ENCODE data around the gene CLTC. TPM values are rescaled to one million over a fixed set of nuclear protein-coding genes. Genes with fewer than 3 reads are reported as not detected.

Gene CLTC
- total RNA-seq, 1 experiment from 2014 or later: 254 TPM

- H3K79me1 ChIP-seq (ENCODE audit: insufficient read depth, low read depth, low read length, poor library complexity, severe bottlenecking): no peaks in the 10 kb centered on the region
- peak; percentile 76 for TF ChIP-seq CTCF (conservative IDR thresholded peaks at IDR 0.05)
- no peak overlapping the region for H3K27ac Mint-ChIP-seq
- no peak overlapping the region for H4K8ac ChIP-seq (replicated peaks; ENCODE audit: insufficient read length, low read depth, low read length)
- H2AFZ ChIP-seq (ENCODE audit: low read length): no peak overlapping the region
- no peaks in the 10 kb centered on the region for H3K4me1 ChIP-seq (ENCODE audit: insufficient read depth, low read length)
- H4K5ac ChIP-seq (ENCODE audit: insufficient read length, low read depth, low read length): no peak overlapping the region
- no peak overlapping the region for H3K18ac ChIP-seq (ENCODE audit: insufficient read length, low read depth, low read length)
- H3K4me3 Mint-ChIP-seq: no peak overlapping the region
- H3K23ac ChIP-seq (ENCODE audit: insufficient read length, low read depth, low read length): no peak overlapping the region
- peak; percentile 59 for DNase-seq
- no peak overlapping the region for H3K56ac ChIP-seq (ENCODE audit: insufficient read length, low read depth, low read length)
- H3K4me1 Mint-ChIP-seq: no peaks in the 10 kb centered on the region
- H4K91ac ChIP-seq (ENCODE audit: insufficient read length, low read depth, low read length): no peak overlapping the region
- H3K27me3 ChIP-seq (ENCODE audit: insufficient read depth, low read length): no peaks in the 10 kb centered on the region
- H2BK15ac ChIP-seq (ENCODE audit: low read depth, low read length): no peak overlapping the region
- H2BK20ac ChIP-seq (ENCODE audit: low read depth, low read length, poor library complexity, severe bottlenecking): no peak overlapping the region
- no peaks in the 10 kb centered on the region for H3K23me2 ChIP-seq (ENCODE audit: insufficient read length, low read depth, low read length, poor library complexity, severe bottlenecking)
- no peaks in the 10 kb centered on the region for H4K20me1 ChIP-seq (ENCODE audit: control insufficient read depth, insufficient read depth, insufficient read length)
- no peak overlapping the region for H3K4ac ChIP-seq (ENCODE audit: low read depth, low read length)
- H3K9me3 ChIP-seq (ENCODE audit: control insufficient read depth, low read depth, low read length): no peaks in the 10 kb centered on the region
- no peak overlapping the region for H2BK5ac ChIP-seq (ENCODE audit: insufficient read length, low read length)
- no peak overlapping the region for H3K9ac ChIP-seq (ENCODE audit: extremely low read depth, insufficient read length, low read length)
- H3T11ph ChIP-seq (ENCODE audit: low read length): no peak overlapping the region
- peaks cover 9 to 51% (median 48%) of the 10 kb centered on the region in 3 experiments; a peak in 6 of 7 replicates for H3K36me3 Mint-ChIP-seq (ENCODE audit: insufficient read depth in 1 of 3, low read depth in 3 of 3)
- H2AK5ac ChIP-seq (ENCODE audit: insufficient read length, low read length): no peak overlapping the region
- H3K79me2 ChIP-seq (ENCODE audit: insufficient read depth, low read length): no peaks in the 10 kb centered on the region
- H2BK120ac ChIP-seq (ENCODE audit: low read depth, low read length, poor library complexity, severe bottlenecking): no peak overlapping the region
- H3K27ac ChIP-seq (ENCODE audit: insufficient read length, low read depth, low read length): no peak overlapping the region
- H3K27me3 Mint-ChIP-seq (ENCODE audit: low read depth): no peaks in the 10 kb centered on the region
- no CpG with 5 or more reads among the region's 5 CpGs for WGBS (ENCODE audit: extremely low coverage, insufficient read length, low lambda C conversion rate)
- no peak overlapping the region for H3K14ac ChIP-seq (ENCODE audit: insufficient read depth, low read length)
- H2BK12ac ChIP-seq (ENCODE audit: insufficient read length, low read depth, low read length): no peak overlapping the region
- no peak overlapping the region for H3K4me2 ChIP-seq (ENCODE audit: insufficient read depth, insufficient read length, low read length)
- no peaks in the 10 kb centered on the region for H3K9me3 Mint-ChIP-seq
Measured at GRCh38 chr17:59607817-59608403, 11.8 kb upstream of the CLTC start.

All from H9 (cell line).